CD4-positive, alpha-beta T cell treated with Interferon gamma for 1 hour (primary cell): ENCODE data around the gene NAT9.

Experiments used
- DNase-seq: peaks from one replicate; pipeline ENCODE4 v3.0.0-alpha.2; 2020

The NAT9 gene

DNA sequence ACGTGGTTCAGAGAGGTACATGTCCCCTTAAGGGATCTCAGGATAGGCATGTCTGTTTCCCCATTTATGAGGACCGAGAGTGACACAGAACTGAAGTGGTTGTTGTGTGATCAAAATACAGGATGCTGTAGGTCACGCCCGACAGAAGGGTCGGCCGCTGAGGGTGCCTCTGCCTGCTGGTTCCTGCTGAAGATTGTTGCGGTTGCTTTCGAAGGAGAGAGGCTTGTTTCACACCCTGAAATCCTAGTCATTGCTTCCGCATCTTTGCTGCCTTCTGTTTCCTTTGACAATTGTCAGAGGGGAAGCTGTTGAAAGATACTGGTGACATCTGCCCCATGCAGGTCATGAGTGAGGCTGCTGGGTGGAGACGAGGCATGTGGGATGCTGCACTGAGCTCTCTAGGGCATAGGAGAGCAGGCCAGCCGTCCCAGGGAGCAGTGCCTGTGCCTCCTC is 3.8 kb upstream of the NAT9 start:
- peak; percentile 82 for DNase-seq

DNA sequence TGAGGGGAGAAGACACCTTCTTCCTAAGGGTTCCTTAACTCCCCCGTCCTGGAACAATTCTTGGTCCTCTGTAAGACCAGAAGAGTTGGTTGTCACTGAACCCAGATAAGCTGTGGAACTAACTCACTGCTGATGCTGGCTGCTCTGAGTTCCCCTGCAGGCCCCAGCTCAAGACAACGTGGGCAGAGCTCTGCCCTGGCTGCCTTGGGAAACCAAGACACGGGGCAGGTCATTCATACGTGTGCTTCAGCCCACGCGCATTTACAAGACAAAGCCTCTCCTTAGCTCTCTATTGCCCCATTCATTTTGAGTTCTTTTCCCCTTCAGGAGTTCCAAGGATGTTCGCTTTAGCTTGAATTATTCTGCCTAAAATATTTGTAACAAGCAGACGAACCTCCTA is 3.4 kb upstream of the NAT9 start:
- no peak for DNase-seq

DNA sequence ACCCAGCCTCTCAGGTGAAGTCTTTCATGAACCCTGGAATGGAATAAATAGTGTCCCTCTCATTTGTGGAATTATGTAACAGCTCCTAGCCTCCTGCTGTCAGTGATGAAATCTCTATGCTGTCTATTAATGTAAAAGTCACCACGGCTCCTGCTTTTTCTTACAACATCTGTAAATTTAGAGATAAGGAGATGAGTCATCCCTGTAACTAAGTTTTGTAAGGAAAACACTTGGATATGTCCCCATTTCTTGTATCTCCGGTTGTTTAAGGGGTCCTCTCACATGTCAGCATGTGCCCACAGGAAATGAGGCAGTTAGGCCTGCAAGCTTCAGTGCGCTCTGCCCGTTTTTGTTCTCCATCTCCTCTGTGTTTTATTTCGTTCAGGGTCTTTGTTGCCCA is 2.8 kb upstream of the NAT9 start:
- no peak for DNase-seq

- no peak for DNase-seq
Observed at GRCh38 chr17:74777901-74778515, 1.9 kb upstream of the NAT9 start.

DNA sequence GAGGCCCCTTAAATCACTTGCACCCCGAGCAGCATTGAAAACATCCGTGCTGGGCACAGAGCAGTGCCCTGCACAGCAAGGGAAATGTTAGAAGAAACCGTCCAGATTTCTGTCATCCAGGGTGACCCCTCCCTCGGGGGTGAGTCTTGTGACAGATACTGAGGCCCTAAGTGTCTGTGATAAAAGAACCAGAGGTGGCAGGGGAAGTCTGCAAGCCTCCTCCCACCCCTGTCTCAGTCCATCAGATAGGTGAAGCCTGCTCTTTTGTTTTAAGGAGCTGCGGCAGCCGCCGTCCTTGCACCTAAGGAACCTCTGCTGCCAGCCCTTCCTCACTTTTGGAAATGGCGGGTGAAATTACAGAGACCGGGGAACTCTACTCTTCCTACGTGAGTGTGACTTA is 845 bp upstream of the NAT9 start:
- no peak for DNase-seq

- DNase-seq = no peak
Observed at GRCh38 chr17:74775409-74776043, 619 bp downstream of the NAT9 start.

DNA sequence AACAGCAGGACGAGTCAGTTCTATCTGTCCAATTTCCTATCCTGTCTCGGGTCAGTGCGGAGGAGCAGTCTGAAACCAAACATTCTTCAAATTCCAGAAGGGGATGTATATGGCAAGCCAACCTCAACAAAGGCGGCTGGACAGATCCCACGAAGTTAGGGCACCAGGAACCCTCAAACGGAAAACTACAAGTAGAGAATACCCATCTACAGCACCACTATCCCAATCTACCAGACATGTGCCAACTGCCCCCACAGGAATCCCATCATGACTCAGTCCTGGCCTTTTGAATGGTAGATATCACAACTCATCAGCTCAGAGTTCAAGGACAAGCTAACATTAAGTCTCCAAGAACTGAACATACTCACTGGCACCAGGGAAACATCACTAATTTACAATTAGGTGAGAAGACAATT is 2.3 kb downstream of the NAT9 start:
- no peak for DNase-seq

- no peak for DNase-seq
Observed at GRCh38 chr17:74773414-74773813, 2.7 kb downstream of the NAT9 start.

DNA sequence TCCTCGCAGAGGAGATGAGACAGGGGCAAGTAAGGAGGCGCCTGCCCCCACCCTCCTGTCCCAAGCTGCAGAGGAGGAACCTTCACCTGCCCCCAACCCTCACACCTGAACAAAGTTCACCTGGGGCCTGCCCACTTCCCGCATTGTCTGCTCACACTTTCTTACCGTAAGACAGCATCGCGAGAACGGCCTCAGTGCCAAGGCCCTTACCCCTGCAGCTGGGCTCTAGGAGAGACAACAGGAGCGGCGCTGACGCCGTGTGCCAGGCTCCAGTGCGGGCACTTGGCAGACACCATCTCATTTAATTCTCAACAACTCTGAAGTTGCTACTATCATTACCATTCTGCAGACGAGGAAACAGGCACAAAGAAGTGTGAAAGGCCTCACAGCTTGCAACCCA is 4.1 kb downstream of the NAT9 start:
- no peak for DNase-seq

- no peak for DNase-seq
Observed at GRCh38 chr17:74771319-74771914, 4.7 kb downstream of the NAT9 start.

DNA sequence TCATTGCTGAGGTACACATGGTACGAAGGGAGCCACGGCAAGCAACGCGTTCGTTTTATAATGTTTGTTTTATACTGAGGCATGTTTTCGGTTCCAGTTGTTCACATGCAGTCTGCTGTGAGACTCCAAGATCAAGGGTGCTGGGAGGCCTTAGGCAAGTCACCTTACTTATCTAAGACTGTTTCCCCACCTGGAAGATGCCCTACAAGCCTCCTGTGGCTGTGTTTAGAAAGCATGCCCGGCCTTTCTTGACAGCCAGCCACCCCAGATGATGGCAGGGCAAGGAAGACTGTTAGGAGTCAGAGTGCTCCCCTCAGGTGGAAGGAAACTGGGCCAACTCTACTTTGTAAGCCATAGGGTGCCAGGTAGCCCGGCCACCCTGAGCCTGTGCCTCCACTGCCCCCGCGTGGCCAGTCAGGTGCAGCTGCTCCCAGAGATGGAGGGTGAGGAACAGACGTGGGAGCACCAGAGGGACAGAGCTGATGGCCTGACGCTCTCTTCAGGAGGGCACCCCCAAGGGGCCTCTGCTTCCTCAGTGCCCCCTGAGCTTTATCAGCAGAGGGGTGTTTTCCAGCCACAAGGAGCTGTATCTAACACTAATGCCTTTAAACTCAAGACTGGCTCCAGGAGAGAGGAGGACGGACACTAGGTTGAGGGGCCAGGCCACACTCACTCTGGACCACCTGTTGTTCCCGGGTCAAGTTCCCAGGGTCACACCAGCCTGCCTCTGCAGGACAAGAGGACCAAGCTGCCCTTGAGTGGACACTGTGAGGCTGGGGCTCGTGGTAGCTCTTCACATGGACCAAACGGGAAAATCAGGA is 5.4 kb downstream of the NAT9 start:
- DNase-seq = peak; percentile 74

DNA sequence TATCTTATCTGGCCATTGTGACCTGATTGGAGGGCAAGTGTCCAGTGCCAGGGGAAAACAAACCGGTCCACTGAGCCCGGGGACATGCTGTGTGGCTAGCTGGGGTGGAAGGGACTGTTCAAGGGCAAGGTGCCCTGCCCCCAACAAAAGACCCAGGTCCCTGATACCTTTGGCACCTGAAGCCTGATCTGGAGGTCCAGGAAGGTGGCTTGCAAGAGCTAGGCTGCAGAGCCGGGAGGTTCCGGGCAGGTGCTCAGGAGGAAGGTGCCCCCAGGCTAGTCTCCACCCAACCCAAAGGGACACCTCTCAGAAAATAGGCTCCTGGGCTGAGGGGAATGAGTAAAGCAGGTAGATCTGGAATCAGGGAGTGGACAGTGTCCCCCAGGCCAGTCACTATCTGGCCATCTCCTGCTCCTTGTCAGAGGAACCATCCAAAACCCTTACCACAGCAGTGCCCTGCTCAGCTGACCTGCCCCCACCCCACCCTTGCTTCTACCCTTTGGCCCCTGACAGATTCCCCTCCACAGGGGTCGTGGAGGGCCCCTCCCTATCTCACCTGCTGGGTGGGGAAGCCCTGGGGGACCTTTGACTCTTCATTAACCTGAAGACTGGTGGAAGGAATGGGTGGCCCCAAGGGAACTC is 6.2 kb downstream of the NAT9 start:
- no peak for DNase-seq

DNA sequence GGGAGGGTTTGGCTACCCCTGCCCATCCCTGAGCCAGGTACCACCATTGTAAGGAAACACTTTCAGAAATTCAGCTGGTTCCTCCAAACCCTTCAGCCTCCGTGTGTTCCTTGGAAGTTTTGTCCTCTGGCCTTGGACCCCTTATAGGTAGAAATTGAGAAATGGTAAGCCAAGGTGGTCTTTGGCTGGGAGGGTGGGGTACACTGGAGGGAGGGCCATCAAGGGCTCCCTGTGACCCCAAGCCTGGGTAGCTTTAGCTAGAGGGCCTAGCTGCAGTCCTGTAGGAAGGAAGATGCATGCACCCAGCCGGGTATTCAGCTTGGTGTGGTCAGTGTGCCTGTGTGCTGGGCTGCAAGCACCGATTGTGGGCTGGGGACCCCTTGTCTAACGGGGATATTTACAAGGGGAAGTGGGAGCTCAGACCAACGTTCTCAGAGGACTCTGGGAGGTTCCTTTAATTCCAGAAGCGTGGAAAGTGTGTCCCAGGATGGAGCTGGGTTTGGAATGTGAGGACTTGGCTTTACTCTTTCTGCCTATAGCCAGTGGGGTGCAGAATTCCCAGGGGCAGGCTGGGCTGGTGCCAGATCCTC is 6.8 kb downstream of the NAT9 start:
- DNase-seq = no peak

- no peak for DNase-seq
Observed at GRCh38 chr17:74768763-74769114, 7.4 kb downstream of the NAT9 start.

DNA sequence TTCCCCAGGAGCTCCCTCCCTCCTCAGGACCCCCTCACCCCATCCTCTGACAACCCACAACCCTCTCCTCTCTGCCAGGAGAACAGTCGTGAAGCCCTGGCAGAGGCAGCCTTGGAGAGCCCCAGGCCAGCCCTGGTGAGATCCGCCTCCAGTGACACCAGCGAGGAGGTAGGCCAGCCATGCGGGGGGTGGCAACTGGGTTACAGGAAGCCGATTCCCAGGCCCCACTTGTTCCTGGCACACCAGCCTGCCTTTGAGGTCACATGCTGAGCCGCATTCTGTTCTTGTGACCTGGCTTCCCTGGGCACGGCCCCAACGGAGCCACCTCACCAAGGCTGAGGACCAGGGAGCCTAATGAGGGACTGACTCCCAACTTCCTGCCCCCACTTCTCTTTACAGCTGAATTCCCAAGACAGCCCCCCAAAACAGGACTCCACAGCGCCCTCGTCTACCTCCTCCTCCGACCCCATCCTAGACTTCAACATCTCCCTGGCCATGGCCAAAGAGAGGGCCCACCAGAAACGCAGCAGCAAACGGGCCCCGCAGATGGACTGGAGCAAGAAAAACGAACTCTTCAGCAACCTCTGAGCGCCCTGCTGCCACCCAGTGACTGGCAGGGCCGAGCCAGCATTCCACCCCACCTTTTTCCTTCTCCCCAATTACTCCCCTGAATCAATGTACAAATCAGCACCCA is 7.9 kb downstream of the NAT9 start:
- DNase-seq = no peak

GRCh38 chr17:74767111-74767516 is 9.0 kb downstream of the NAT9 start:
- DNase-seq = no peak

DNA sequence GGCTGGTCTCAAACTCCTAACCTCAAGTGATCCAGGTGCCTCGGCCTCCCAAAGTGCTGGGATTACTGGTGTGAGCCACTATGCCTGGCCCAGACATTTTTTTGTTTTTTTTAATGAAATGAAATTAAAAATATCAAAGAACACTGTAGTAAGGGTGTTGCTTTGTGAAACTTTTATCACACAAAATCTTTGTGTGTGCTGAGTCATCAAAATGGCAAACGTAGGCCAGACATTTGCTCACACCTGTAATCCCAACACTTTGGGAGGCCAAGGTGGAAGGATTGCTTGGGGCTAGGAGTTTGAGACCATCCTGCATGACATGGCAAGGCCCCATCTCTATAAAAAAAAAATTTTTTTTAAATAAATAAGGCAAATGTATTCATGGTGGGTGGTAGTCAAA is 9.7 kb downstream of the NAT9 start:
- no peak for DNase-seq

GRCh38 chr17:74764751-74765286 is 11.3 kb downstream of the NAT9 start:
- no peak for DNase-seq

GRCh38 chr17:74763565-74764387 is 12.4 kb downstream of the NAT9 start:
- DNase-seq = no peak

- DNase-seq = no peak
Observed at GRCh38 chr17:74761931-74762330, 14.2 kb downstream of the NAT9 start.

GRCh38 chr17:74761419-74761818 is 14.7 kb downstream of the NAT9 start:
- DNase-seq = no peak
